Measurements from ENCODE around the gene FXYD7. TPM values are rescaled to one million over a fixed set of nuclear protein-coding genes. Genes with fewer than 3 reads are reported as not detected.

FXYD7 gene
- total and polyA plus RNA-seq, 2 of the 4 experiments (the other 2 are of a cell fraction), result 0.31 TPM; not detected in 1

DNA sequence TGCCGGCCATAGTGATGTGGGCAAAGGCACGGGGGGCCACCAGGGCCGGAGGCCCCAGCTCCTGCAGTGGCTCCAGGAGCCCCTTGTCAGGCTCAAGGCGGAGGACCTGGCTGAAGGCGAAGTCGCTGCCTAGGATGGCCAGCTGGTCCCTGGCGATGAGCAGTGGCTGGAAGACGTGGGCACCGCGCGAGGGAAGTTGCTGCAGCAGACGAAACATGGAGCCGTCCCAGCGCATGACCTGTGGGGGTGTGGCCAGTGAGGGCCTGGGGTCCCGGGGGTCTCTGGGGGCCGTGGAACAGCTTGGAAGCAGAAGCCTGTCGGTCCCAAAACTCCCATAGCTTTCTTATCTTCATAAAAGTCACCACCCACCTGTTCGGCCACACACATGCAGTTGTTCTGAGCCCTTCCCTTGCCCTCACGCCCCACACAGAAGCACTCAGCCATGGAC, 17.8 kb upstream of the FXYD7 start:
- H3K9me3 ChIP-seq (ENCODE audit: control insufficient read depth, insufficient read depth, low read length), result no peaks in the 10 kb centered on the region
- TF ChIP-seq MXI1 (IDR thresholded peaks at IDR 0.05; ENCODE audit: borderline replicate concordance, low read depth, low read length) (no peak), CHD1 (IDR thresholded peaks at IDR 0.05; ENCODE audit: low read depth, low read length) (no peak), RAD21 (IDR thresholded peaks at IDR 0.05; ENCODE audit: low read length) (no peak), RCOR1 (IDR thresholded peaks at IDR 0.05; ENCODE audit: insufficient replicate concordance, low read length) (no peak), BHLHE40 (IDR thresholded peaks at IDR 0.05; ENCODE audit: low read depth, low read length) (no peak), MAFK (IDR thresholded peaks at IDR 0.05; ENCODE audit: low read depth, low read length) (no peak)
- 0 out of 4 replicates have a peak, but pooled peaks cover 0 to 7% of the 10 kb centered on the region in 2 experiments for H3K79me1 ChIP-seq (ENCODE audit: low read depth in 1 of 2, low read length in 2 of 2)
- H2AK5ac ChIP-seq (ENCODE audit: low read depth, low read length), result no peak overlapping the region
- ChIA-PET CTCF (no interaction called here), POLR2A (ENCODE audit: unreplicated experiment) (no interaction called here)
- WGBS, 2 experiments (ENCODE audit: extremely low coverage in 2 of 2, insufficient read length in 1 of 2), result 59% methylated on average over 6 of the region's 19 CpGs; no CpG with 5 or more reads in 1 of the 2 experiments
- no TSS peak for BruUV-seq (replicated peaks)
- peak overlapping the region; percentile 83 for H2AK9ac ChIP-seq (replicated peaks; ENCODE audit: low read depth, low read length, poor library complexity)
- no peak overlapping the region for H3K56ac ChIP-seq (ENCODE audit: extremely low read depth, insufficient read depth, low read length)
- H3K18ac ChIP-seq (ENCODE audit: low read depth, low read length), result no peak overlapping the region
- peak overlapping the region; percentile 79; the same call in 1 of the 2 replicates for H3K4ac ChIP-seq (ENCODE audit: low read depth, low read length)
- no peak overlapping the region for H3K14ac ChIP-seq (replicated peaks; ENCODE audit: low read depth, low read length)
- no peak overlapping the region for H4K5ac ChIP-seq (ENCODE audit: low read depth, low read length)
- in situ Hi-C loops (cut with MboI; ENCODE audit: low sequenced_read_pairs) (no loop called here), intact Hi-C loops (cut with micrococcal nuclease) (no loop called here), dilution Hi-C loops (cut with HindIII; ENCODE audit: low sequenced_read_pairs, unreplicated experiment) (no loop called here)
- no peak overlapping the region for H2AFZ ChIP-seq (replicated peaks; ENCODE audit: low read length, poor library complexity)
- ATAC-seq (ENCODE audit: low read depth) (no peak), DNase-seq (no peak)
- H3K23ac ChIP-seq (ENCODE audit: low read depth, low read length), result no peak overlapping the region
- no peak overlapping the region for H3K4me2 ChIP-seq (ENCODE audit: low read depth, low read length)
- H2BK5ac ChIP-seq (ENCODE audit: low read depth, low read length, poor library complexity, severe bottlenecking), result no peak overlapping the region
- no peak overlapping the region for H3K27ac ChIP-seq (ENCODE audit: insufficient read depth, low read length)
- peak overlapping the region; percentile 87 to 94; a peak in 2 of 4 replicates for H4K8ac ChIP-seq (ENCODE audit: low read depth in 2 of 2, low read length in 2 of 2)
- no peak overlapping the region for H3K4me3 ChIP-seq (ENCODE audit: insufficient read depth, low read depth, low read length)
- no peak overlapping the region for H2BK120ac ChIP-seq (ENCODE audit: low read depth, low read length)
- H4K91ac ChIP-seq (ENCODE audit: insufficient read depth, low read depth, low read length), result no peak overlapping the region
- peaks cover 6% of the 10 kb centered on the region; the same call in 1 of the 2 replicates for H3K27me3 ChIP-seq (ENCODE audit: control insufficient read depth, insufficient read depth, low read length)
- H3K36me3 ChIP-seq (ENCODE audit: control insufficient read depth, insufficient read depth, low read length), result no peaks in the 10 kb centered on the region
- no peaks in the 10 kb centered on the region for H4K20me1 ChIP-seq (ENCODE audit: insufficient read depth, low read length)
- no peak overlapping the region for H3K9ac ChIP-seq (ENCODE audit: low read depth, low read length)
- H3K4me1 ChIP-seq (ENCODE audit: control insufficient read depth, insufficient read depth, low read length), result peaks cover 2% of the 10 kb centered on the region; the same call in 1 of the 2 replicates
- H2BK20ac ChIP-seq (ENCODE audit: low read depth, low read length), result no peak overlapping the region
- peaks cover 7% of the 10 kb centered on the region; the same call in 1 of the 2 replicates for H3K9me1 ChIP-seq (ENCODE audit: insufficient read depth, low read length)
- H2BK15ac ChIP-seq (ENCODE audit: low read depth, low read length), result no peak overlapping the region
